IPS-NIHi11 (cell line): Measurements from ENCODE around the gene NKD2.

Source experiments
- DNase-seq: peaks from one replicate; pipeline ENCODE4 v3.0.0; 2012; ENCODE audit warnings: mixed read lengths, low spot score

NKD2 gene

DNA sequence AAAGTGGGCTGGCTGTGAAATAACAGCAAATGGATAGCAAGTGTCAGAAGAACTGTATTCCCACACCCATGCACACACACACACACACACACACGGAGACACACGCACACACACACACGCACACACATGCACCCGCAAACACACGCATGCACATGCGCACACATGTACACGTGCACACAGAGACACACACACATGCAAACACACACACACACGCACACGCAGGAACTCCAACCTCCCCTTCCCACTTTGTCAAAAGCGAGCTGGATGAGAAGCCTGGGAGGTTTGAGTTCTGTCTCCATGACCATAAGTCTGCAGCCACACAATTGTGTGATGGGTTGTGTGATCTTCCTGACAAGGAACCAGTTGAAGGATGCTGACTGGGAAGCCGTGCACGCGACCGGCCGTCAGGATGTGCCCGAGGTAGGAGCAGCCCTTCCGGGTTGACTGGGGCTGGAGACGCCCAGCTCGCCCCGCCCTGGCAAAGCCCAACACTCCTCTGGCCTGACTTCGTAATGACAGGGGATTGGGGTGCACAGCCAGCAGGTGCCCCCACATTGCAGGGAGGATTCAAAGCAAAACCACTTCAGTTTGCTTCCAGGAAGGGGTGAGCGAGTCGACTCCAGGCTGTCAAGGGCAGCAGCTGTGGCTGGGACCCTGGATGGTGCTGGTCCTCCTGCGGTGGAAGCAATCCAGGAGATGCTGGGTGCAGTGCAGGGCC, 29.3 kb upstream of the NKD2 start:
- DNase-seq = peak; percentile 5

DNA sequence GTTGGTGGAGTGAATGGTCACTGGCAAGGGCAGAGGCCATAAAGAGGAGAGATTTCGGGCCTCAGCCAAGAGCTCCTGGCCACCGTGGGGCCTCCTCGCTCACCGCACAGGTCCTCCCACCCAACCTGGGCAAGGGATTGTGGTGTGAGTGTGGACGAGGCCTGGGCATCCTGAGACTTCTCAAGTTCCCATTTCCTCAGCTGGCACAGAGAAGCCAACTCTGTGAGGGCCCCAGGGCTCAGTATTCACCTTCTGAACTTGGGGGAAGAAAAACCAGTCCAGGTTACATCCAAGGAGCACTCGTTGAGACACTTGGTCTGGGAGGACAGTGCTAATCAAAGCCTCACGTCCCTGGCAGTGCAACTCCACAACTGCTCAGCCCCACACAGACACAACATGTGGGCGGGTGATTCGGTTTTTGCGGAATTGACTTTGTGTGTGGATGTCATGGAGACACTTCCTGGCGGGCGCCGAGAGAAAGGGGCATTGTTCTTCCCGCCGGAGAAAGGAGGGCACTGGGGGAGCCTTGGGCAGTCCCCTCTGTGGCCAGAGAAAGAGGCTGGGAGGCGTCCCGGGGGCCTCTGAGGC, 28.5 kb upstream of the NKD2 start:
- peak; percentile 14 for DNase-seq

DNA sequence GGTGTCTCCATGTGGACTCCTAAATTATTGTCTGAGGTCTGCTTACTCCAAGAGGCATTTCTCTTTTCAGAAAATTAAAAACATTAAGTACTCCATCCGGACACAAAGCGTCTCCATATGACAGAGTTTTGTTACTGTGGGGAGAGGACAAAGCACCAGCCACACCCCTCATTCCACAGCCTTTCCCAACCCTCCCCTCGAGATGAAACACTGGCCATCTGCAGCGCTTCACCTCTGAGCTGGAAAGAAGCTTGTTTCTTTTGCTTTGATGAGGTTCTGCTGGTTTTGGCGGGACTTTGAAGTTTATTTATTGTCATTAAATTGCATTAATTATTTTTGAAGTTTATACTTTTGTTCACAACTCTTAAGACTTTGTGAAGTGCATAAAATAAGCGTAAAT, 27.6 kb upstream of the NKD2 start:
- DNase-seq = peak; percentile 31

DNA sequence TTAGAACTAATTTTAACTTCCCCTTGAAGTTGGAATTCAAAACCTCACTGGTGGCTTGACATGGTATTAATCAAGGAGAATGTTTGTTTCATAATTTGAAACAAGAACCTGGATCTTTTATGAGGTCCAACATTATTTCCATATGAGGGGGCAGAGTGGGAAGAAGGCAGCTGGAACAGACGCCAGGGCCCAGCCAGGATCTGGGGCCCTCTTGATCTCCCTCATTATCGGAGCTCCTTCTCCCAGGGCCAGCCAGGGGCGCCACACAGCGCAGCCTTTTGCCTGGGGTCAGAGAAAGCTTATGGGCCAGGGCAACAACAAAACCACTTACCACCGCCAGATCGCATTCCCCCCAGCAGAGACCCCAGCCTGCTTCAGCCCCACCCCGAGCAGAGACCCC, 27.1 kb upstream of the NKD2 start:
- peak; percentile 24 for DNase-seq

DNA sequence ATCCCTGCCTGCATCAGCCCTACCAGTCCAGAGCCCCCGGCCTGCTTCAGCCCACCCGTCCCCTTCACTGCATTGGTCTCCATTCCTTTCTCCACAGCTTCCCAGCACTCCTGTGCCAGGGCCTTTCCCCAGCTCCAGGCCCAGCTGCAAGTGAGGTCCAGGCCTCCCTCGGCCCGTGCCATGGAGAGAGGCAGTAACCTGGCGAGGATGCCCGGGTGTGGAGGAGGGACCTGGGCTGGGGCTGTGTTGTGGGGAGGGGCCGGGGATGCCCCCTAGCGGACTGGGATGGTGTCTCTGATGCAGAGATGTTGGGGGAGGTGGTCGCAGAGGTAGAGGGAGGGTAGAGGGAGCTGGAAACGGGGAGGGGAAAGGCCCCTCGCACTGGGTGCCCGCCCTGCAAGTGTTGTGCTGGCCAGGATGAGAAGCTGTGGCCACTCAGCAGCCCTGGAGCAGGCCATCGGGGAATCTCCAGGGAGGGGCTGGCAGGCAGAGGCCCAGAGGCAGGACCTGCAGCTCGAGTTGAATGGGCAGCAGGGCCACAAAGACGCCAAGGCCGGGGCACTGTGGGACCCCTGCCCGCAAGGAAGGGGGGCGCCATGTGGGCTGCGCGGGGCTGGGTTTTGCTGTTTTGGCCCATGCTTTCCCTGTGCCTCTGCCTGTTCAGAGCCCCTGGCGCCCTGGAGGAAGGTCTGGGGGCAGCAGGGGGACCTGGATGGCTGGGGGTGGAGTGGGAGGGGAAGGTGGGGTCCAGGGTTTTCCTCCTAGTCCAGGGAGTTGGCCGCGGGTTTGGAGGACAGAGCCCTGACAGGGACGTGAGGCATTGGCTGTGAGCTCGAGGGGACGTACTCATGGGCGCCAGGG, 26.0 kb upstream of the NKD2 start:
- DNase-seq = peak; percentile 92

DNA sequence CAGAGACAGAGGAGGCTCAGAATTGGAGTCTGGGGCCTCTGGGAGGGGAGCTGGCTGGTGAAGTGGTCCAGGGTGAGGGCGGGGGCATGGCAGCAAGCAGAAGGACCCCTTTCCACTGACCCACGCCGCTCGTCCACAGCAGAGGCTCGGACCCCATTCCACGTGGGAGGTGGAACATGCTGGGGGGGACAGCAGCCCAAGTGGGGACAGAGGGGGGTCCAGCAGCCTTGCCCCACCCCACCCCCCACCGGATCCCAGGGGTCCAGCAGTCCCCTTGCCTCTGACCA, 25.4 kb upstream of the NKD2 start:
- no peak for DNase-seq

DNA sequence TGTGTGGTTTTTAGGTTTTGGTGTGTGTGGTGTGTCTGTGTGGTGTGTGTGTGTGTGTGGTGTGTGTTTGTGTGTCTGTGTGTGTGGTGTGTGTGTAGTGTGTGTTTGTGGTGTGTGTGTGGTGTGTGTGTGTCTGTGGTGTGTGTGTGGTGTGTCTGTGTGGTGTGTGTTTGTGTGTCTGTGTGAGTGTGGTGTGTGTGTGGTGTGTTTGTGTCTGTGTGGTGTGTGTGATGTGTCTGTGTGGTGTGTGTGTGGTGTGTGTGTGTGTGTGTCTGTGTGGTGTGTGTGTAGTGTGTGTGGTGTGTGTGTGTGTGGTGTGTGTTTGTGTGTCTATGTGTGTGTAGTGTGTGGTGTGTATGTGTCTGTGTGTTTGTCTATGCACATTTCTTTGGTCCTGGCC, 25.0 kb upstream of the NKD2 start:
- DNase-seq = no peak

DNA sequence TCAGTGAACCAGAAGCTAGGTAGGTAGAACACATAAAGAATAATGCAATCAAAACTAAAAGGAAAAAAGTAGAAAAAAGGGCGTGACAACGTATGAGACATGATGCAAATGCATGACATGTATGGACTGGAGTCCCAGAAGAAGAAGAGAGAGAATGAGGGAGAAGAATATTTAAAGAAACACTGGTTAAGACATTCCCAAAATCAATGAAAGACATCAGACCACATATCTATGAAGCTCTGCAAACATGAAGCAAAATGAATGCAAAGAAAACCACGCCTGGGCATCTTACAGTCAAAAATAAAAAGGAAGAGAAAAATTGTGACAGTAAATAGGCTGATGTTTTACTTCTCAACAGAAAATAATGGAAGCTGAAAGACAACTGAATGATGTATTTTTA, 23.8 kb upstream of the NKD2 start:
- no peak for DNase-seq

DNA sequence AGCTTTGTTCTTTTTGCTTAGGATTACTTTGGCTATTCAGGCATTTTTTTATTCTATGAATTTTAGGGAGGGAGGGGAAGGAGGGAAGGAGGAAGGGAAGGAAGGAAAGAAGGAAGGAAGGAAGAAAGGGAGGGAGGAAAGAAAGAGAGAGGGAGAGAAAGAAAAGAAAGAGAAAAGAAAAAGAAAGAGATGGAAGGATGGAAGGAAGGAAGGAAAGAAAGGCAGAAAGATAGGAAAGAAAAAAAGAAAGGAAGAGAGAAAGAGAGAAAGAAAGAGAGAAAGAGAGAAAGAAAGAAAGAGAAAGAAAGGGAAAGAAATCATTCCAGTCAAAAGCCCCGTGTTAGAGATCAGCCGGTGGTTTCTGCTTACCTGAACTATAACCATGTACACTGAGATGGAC, 20.8 kb upstream of the NKD2 start:
- DNase-seq = no peak

DNA sequence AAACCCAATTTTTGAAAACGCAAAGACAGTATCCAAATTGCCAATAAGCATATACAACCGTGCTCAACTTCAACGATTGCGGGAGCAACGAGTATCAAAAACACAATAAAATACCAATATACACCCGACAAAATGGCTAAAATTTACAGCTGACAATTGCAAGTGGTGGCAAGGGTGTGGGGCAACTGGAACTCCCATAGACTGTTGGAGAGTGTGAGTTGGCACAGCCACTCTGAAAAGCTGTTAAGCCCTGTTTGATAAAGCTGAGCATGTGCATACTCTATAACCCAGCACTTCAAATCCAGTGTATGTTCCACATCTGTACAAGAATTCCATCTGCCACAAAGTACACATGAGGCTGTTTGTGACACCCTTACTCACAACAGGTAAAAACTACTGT, 20.3 kb upstream of the NKD2 start:
- DNase-seq = peak; percentile 1

DNA sequence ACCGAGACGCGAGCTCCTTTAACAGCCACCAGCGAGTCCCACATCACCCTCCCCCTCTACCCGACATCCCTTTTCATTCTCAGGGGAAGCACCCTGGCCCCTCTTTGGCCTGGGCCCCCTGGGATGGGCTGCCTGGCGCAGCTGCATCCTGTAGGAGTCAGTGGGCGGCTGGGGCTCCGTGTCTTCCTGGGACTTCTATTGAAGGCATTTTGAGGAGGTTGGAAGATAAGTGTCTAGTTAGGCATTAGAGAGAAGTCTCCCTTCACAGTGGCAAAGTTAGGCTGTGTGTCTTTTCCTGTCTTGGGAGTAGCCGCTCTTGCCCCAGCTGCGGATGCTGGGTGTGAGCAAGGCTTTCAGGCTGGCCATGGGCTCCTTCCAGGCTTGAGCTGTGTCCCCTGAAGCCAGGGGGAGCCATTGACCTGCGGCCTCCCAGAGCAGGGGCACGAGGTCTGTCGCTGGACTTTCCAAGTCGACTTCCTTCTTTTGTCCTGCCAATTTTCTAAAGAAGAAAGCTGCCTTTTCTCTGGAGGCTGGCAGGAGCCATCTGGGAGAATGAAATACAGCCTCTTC, 18.6 kb upstream of the NKD2 start:
- DNase-seq = peak; percentile 71

DNA sequence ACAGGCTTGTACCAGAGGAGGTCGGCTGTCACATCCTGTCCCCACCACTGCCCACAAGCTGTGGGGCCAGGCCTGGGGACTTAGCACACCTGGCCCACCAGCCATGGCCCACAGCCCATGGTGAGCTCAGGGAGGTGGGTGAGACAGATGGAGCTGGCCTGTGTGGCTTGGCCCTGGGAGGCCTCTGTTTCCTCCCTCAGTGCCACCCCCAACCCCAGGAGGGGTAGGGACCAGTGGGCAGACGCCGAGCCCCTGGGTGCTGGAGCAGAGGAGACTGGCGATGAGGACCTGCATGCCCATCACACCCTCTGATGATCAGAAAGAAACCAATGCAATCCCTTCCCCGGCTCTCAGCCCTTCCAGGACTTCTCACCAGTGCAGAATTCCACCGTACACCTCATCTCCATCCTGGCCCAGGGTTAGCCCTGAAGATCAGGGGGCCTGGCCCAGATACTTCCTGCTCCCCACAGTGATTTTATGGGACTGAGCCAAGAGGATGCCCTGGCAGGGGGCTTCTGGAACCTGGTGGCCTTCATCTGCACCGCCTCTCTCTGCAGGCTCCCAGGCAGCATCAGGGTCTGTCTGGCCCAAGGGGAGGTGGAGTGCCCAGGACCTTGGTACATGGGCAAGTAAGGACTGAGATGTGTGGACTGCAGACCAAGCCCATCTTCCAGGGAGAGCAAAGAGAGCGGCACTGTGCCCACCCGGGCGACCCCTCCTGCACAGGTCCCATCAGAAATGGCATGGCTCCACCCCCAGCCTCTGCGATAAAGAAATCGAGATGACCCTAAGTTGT, 16.9 kb upstream of the NKD2 start:
- DNase-seq = peak; percentile 2

DNA sequence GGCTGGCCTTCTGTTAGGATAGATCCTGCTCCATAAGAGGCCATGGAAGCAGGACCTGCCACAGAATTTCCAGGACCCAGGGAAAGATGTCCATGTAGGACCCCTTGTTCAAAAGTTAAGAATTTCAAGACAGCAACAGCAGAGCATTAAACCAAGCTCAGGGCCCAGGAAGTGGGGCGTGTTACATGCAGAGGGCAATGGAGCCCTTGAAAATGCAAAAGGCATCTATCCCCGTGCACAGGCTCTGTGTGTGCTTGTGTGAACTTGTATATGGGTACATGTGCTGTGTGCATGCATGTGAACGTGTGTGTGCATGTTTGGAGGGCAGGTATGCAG, 14.4 kb upstream of the NKD2 start:
- DNase-seq = no peak

DNA sequence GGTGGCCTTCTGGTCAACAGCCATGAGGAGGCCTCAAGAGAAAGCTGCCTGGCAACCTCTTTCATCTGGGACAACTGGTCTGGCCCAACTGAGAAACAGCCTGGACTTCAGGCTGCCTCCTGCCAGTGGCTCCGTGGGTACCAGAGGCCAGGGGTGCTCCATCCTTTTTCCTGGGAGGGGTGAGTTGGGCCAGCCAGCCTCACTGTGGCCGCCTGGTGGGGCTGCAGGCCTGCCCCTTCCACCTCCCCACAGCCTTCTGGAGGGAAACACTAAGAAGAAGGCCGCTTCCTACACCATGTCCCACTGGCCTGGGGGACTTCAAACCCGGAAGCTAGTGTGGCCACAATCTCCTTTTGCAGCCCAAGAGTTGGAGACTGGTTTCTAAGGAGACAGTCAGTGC, 13.8 kb upstream of the NKD2 start:
- DNase-seq = peak; percentile 10

DNA sequence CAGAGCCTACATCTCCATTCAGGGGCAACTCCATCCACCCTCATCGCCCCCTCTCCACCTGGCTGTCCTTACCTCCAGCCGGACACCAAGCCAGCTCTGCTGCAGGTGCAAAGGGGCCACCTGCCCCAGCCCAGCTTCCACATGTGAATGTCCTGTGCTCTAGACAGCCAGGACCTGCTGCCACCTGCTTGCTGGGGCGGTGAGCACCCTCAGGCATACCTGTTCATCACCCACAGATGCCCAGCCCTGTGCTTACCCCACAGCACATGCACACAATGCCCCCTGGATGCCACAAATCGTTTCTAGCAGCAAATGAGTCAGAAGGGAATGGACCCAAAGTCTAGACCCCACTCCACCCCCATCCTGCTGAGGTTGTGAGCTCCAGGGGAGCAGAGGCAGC, 13.3 kb upstream of the NKD2 start:
- no peak for DNase-seq

DNA sequence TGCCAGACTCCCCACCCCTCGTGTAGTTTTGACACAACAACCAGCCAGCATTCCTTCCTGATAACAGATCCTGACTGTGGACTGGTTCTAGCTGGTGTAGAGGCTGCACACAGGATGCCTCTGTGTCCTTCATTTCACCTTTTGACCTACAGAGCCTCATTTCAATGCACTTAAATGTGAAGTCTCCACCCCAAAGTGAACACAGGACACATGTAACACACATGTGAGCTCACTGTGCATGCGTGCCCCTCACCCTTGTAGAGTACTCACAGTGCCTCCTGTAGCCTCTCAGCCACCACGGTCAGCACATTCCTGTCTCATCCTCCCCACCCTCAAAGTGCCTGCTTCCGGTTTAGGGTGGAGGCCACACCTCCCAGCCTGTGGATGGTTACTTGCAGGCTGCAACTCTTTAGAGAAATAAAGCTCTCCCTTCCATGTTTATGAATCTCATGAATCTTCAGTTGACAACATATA, 11.6 kb upstream of the NKD2 start:
- no peak for DNase-seq

DNA sequence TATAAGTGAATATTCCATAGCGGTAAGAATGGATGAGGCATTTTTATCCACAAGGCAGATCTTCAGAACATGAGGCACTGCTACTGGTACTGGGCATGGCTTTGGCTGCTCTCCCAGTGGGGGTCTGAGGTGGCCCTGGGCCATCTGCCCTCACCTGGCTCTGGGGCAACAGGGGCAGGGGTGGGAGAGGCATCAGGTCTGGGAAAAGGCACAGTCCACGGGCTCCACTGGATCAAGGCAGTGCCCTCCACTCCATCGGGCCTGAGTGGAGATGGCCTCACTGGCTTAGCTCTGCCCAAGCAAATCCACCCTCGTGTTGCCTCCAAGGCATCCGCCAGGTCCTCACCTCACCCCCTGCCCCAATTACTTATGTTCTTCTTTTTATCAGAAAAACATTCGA, 10.9 kb upstream of the NKD2 start:
- no peak for DNase-seq

DNA sequence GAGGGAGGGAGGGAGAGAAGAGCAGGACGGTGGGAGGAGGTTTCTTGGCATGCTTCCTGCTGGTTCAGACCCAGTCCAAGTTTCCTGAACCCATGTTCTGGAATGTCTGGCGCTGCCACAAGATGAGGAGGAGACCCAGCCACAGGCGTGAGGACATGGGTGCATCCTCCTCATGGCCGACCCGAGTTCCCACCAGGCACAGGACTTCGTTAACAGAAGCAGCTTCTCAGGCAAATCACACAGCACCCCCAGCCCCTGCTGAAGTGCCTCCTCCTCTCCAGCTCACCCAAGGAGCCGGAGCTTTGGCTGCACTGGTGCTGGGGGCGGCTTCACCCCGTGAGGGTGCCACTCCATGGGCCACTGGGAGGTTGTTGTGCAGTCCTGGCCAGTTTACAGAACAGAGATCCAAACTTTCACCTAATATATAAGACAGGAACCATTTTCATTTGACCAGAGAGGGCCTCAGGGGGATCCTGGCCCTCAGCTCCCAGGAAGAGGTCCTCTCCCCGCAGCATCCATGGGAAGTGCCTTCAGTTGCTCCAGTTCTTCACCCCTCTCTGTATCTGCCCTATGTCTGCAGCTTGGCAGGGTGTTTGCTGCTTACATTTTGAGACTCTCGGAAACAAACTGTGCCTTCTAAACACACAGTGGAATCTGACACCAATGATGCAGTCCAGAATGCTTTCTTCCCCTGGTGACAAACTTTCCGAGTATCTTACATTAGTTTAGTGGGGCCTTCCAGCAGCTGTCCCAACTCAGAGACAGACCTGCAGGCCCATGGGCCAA, 10.2 kb upstream of the NKD2 start:
- no peak for DNase-seq

DNA sequence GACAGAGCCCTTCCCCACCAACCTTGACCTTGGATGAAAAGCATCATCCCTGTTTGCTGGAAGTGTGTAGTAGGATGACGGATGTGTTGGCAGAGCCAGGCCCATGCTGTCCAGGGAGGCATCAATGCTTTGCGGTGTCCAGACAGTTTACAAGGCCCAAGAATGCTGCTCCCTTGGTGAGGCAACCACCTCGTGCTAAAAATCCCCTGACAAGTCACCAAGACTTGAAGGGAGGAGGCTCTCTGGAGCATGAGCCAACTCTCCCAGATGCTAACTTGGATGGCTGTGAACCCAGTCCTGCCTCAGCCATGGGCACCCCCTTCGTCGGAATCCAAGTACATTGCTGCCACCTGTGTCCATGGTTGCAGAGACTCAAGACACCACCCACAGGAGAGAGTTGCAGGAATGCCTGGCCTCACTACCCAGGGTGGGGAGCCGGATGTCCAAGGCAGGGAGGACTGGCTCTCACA, 9.5 kb upstream of the NKD2 start:
- no peak for DNase-seq

DNA sequence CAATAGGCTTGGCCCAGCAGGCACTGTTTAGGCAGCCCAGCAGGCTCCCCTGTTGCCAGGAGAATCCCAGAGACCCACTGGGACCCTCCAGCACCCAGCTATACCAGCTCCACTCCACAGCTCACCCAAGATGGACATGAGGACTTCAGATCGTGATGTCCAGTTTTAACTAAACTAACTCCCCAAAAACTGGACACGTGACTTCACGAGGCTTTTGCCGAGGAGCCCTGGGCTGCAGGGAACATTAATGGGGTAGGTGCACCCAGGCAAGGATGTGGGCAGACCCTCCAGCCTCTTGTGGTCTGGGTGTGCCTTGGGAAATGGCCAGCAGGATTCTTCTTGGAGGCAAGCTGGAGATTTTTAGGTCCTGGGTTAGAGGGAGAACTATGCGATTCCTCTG, 8.9 kb upstream of the NKD2 start:
- no peak for DNase-seq

DNA sequence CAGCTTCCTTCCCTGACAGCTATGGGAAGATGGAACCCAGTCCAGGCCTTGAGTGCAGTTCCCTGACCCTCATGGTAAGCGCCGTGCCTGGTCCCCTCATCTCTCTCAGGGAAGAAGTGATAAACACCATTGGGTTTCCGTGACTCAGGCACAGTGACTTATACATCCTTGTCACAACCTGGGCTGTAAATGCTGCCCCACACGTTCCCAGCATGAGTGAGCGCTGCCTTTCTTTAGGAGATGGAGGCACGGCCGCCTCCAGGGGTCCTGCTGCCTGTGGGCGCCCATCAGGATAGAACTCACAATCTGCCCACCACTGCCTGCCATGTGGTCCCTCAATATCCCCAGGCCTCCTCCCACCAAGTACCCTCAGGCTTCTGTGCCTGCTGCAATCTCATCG, 8.3 kb upstream of the NKD2 start:
- DNase-seq = no peak
